Psoas muscle (tissue), 8 donors: ENCODE measurements around the gene IL13. TPM values are rescaled to one million over a fixed set of nuclear protein-coding genes. Genes with fewer than 3 reads are reported as not detected.

ENCODE experiments used
- ATAC-seq, 4 donors: fragments of 200-7000 bp; cut with Tn5 transposase; one replicate each; pipeline ENCODE4 v1.9.1; 2020; ENCODE audit warnings: moderate library complexity in 3 of 4, mild to moderate bottlenecking in 2 of 4
- DNase-seq, 2 donors: peaks; one replicate each; pipeline ENCODE4 v3.0.0-alpha.2; 2020
- H3K27ac ChIP-seq: fragments of 200-600 bp; one replicate; pipeline ENCODE4 v1.8.0; 2022
- H3K27me3 ChIP-seq, 3 donors: fragments of 200-600 bp in 1 of 3; one replicate each; pipeline versions ENCODE4 v1.6.1 to v1.8.0; 2013 to 2022; ENCODE audit warnings: low read length in 2 of 3, mild to moderate bottlenecking in 2 of 3, moderate library complexity in 1 of 3; ENCODE audit not compliant: insufficient read depth in 3 of 3
- H3K36me3 ChIP-seq, 2 donors: fragments of 200-600 bp in 1 of 2; one replicate each; pipeline versions ENCODE4 v1.6.1 to v1.8.0; 2013 to 2022; ENCODE audit warnings: low read depth in 1 of 2, mild to moderate bottlenecking in 1 of 2, moderate library complexity in 1 of 2; ENCODE audit not compliant: insufficient read depth in 1 of 2
- H3K4me1 ChIP-seq: fragments of 200-600 bp; one replicate; pipeline ENCODE4 v1.8.0; 2022
- H3K4me3 ChIP-seq: fragments of 200-600 bp; one replicate; pipeline ENCODE4 v1.8.0; 2022; ENCODE audit warnings: mild to moderate bottlenecking
- H3K9me3 ChIP-seq: fragments of 200-600 bp; one replicate; pipeline ENCODE4 v1.8.0; 2022
- WGBS, 3 donors: extraction: QIAGEN DNeasy Blood & Tissue Kit; methylation state at CpG; one replicate each; pipeline versions ENCODE4 v1.1.6 to v1.1.7; 2013; 5-methylcytosine and 5-hydroxymethylcytosine counted together
- intact Hi-C, 2 donors: fragments of 100-400 bp; cut with DNase I; formaldehyde crosslinking; loops; one replicate each; pipeline versions ENCODE4 v1.11.0 to v1.14.2; 2022
- polyA plus RNA-seq, 3 donors: library from polyadenylated mRNA; stranded (reverse); fragments of 200-250 nt; gene quantifications; one replicate each; pipeline ENCODE4 v1.2.3, GENCODE V29; 2013
- total RNA-seq, 4 donors: library from RNA; stranded (reverse); fragmentation: NEBNext Ultra II Directional in 2 of 4; extraction: Animal tissue kit (Norgen Biotek cat#: 25700) in 2 of 4; gene quantifications; one replicate each; pipeline versions ENCODE4 v1.2.1 to v1.2.4, GENCODE V29; 2021 to 2023
- TF ChIP-seq, protein P1 (sequence below): fragments of 200-600 bp; IDR thresholded peaks from one replicate; pipeline ENCODE4 v1.8.0; 2022; ENCODE audit warnings: antibody characterized with exemption
- donor health status: healthy with polysubstance abuse.
- donor health status: DM: no; HTN: no; CAD: no; lungs with moderate emphysema.
- donor health status: Bipolar disorder and iron deficiency.
- donor health status: healthy.
- donor health status: DM: yes; HTN: yes; CAD: no.
- donor health status: DM: no; HTN: no; CAD: no.
- donor health status: DM: no; HTN: no; CAD: no.
- donor health status: DM: yes; HTN: yes; CAD: no.

The IL13 gene
- total and polyA plus RNA-seq, 7 donors, result not detected

GRCh38 chr5:132644177-132644576 is 13.8 kb upstream of the IL13 start:
- Histone ChIP-seq H3K27me3 (no peaks in the 10 kb centered on the region), H3K36me3 (peaks cover 14 to 63% of the 10 kb centered on the region in 2 donors), H3K4me1 (no peaks in the 10 kb centered on the region), H3K27ac (no peak overlapping the region), H3K9me3 (peaks cover 5% of the 10 kb centered on the region), H3K4me3 (no peak overlapping the region)
- DNase-seq (no peak), ATAC-seq (no peak)
- TF ChIP-seq, protein P1, sequence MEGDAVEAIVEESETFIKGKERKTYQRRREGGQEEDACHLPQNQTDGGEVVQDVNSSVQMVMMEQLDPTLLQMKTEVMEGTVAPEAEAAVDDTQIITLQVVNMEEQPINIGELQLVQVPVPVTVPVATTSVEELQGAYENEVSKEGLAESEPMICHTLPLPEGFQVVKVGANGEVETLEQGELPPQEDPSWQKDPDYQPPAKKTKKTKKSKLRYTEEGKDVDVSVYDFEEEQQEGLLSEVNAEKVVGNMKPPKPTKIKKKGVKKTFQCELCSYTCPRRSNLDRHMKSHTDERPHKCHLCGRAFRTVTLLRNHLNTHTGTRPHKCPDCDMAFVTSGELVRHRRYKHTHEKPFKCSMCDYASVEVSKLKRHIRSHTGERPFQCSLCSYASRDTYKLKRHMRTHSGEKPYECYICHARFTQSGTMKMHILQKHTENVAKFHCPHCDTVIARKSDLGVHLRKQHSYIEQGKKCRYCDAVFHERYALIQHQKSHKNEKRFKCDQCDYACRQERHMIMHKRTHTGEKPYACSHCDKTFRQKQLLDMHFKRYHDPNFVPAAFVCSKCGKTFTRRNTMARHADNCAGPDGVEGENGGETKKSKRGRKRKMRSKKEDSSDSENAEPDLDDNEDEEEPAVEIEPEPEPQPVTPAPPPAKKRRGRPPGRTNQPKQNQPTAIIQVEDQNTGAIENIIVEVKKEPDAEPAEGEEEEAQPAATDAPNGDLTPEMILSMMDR, result no peak
- intact Hi-C loops, result no loop called here

GRCh38 chr5:132646583-132647266 is 11.2 kb upstream of the IL13 start:
- no peak overlapping the region for H3K4me3 ChIP-seq
- ATAC-seq, result no peak
- 93 to 95% (median 94%) methylated on average over 11 of the region's 11 CpGs for WGBS, 3 donors

DNA sequence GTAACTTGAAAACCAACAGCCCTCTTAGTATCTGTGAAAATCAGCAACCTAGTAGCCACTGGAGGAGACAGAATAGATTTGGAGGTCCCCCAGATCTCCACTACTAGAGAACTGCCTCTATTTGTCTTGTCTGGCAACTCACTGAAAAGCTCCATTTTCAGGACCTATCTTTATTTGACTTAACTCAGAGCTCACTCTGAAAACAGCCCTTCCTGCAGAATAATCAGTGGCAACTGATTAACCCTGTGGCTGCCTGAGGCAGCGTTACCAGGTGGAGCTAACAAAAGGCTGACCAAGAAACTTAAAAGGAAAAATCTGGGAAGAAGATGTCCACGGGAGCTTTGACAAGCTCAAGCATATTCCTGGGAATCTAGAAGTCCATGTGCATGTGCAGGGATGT is 10.5 kb upstream of the IL13 start:
- peaks cover 5% of the 10 kb centered on the region for H3K9me3 ChIP-seq
- H3K4me1 ChIP-seq, result no peaks in the 10 kb centered on the region
- ATAC-seq, result no peak
- peaks cover 4 to 30% of the 10 kb centered on the region in 2 donors for H3K36me3 ChIP-seq
- intact Hi-C loops, result no loop called here
- no peak for DNase-seq
- H3K27me3 ChIP-seq, result no peaks in the 10 kb centered on the region
- 91 to 97% (median 95%) methylated on average over 2 of the region's 2 CpGs for WGBS, 3 donors
- no peak overlapping the region for H3K27ac ChIP-seq
- TF ChIP-seq, protein P1, result no peak
- no peak overlapping the region for H3K4me3 ChIP-seq

More at GRCh38 chr5:132646583-132647266, 11.2 kb upstream of the IL13 start:
- H3K36me3 ChIP-seq, result peaks cover 6 to 38% of the 10 kb centered on the region in 2 donors
- no peaks in the 10 kb centered on the region for H3K27me3 ChIP-seq
- no peak overlapping the region for H3K27ac ChIP-seq
- H3K9me3 ChIP-seq, result peaks cover 5% of the 10 kb centered on the region
- DNase-seq, result no peak
- intact Hi-C loops, result no loop called here
- H3K4me1 ChIP-seq, result no peaks in the 10 kb centered on the region
- TF ChIP-seq, protein P1, result no peak

- 93 to 98% (median 93%) methylated on average over 1 of the region's 1 CpG for WGBS, 3 donors
- H3K27me3 ChIP-seq, result no peaks in the 10 kb centered on the region
- ATAC-seq (no peak), DNase-seq (no peak)
- H3K9me3 ChIP-seq, result peaks cover 5% of the 10 kb centered on the region
- intact Hi-C loops, result no loop called here
- no peaks in the 10 kb centered on the region for H3K4me1 ChIP-seq
- TF ChIP-seq, protein P1, result no peak
- H3K36me3 ChIP-seq, result peaks cover 1 to 21% of the 10 kb centered on the region in 2 donors
- no peak overlapping the region for H3K4me3 ChIP-seq
- no peak overlapping the region for H3K27ac ChIP-seq
Measured at GRCh38 chr5:132648355-132648754, 9.6 kb upstream of the IL13 start.
